ENCODE results near the gene STRN4. TPM values are rescaled to one million over a fixed set of nuclear protein-coding genes. Genes with fewer than 3 reads are reported as not detected.

STRN4 gene
- total and polyA plus RNA-seq, 2 donors, result 31.9 to 38.7 TPM

- H3K36me3 ChIP-seq (ENCODE audit: control insufficient read depth in 2 of 2, insufficient read depth in 2 of 2, low read length in 1 of 2), result peaks cover 78 to 90% of the 10 kb centered on the region in 2 donors
- 93% methylated on average over 26 of the region's 26 CpGs for WGBS
- no peak overlapping the region for H3K27ac ChIP-seq (ENCODE audit: low read depth in 1 of 2, low read length in 1 of 2)
- no peaks in the 10 kb centered on the region for H3K27me3 ChIP-seq (ENCODE audit: control insufficient read depth in 2 of 2, insufficient read depth in 1 of 2, low read length in 1 of 2)
- DNase-seq (ENCODE audit: low read depth in 6 of 9, low spot score in 9 of 9), result peak in 4 of 9 donors; percentile 21 to 48 (median 40)
- H3K4me3 ChIP-seq (ENCODE audit: low read length in 2 of 2), result no peak overlapping the region
- H3K9me3 ChIP-seq (ENCODE audit: control insufficient read depth in 2 of 2, insufficient read depth in 1 of 2, low read length in 1 of 2), result no peaks in the 10 kb centered on the region
- no peaks in the 10 kb centered on the region for H3K4me1 ChIP-seq (ENCODE audit: control insufficient read depth in 2 of 2, insufficient read depth in 2 of 2, low read length in 2 of 2)
These were observed 68.0 kb downstream of the STRN4 start for GRCh38 chr19:46678110-46678732.

GRCh38 chr19:46674416-46675178 is 71.7 kb downstream of the STRN4 start:
- no peaks in the 10 kb centered on the region for H3K4me1 ChIP-seq (ENCODE audit: control insufficient read depth in 2 of 2, insufficient read depth in 2 of 2, low read length in 2 of 2)
- no peak overlapping the region for H3K4me3 ChIP-seq (ENCODE audit: low read length in 2 of 2)
- 99% methylated on average over 21 of the region's 21 CpGs for WGBS
- H3K9me3 ChIP-seq (ENCODE audit: control insufficient read depth in 2 of 2, insufficient read depth in 1 of 2, low read length in 1 of 2), result no peaks in the 10 kb centered on the region
- no peak overlapping the region for H3K27ac ChIP-seq (ENCODE audit: low read depth in 1 of 2, low read length in 1 of 2)
- DNase-seq (ENCODE audit: low read depth in 6 of 9, low spot score in 9 of 9), result no peak
- peaks cover 67 to 70% of the 10 kb centered on the region in 2 donors for H3K36me3 ChIP-seq (ENCODE audit: control insufficient read depth in 2 of 2, insufficient read depth in 2 of 2, low read length in 1 of 2)
- H3K27me3 ChIP-seq (ENCODE audit: control insufficient read depth in 2 of 2, insufficient read depth in 1 of 2, low read length in 1 of 2), result no peaks in the 10 kb centered on the region

- Histone ChIP-seq H3K4me1 (ENCODE audit: control insufficient read depth in 2 of 2, insufficient read depth in 2 of 2, low read length in 2 of 2) (no peaks in the 10 kb centered on the region), H3K27ac (ENCODE audit: low read depth in 1 of 2, low read length in 1 of 2) (no peak overlapping the region), H3K27me3 (ENCODE audit: control insufficient read depth in 2 of 2, insufficient read depth in 1 of 2, low read length in 1 of 2) (no peaks in the 10 kb centered on the region), H3K4me3 (ENCODE audit: low read length in 2 of 2) (no peak overlapping the region), H3K36me3 (ENCODE audit: control insufficient read depth in 2 of 2, insufficient read depth in 2 of 2, low read length in 1 of 2) (peaks cover 32 to 33% of the 10 kb centered on the region in 2 donors), H3K9me3 (ENCODE audit: control insufficient read depth in 2 of 2, insufficient read depth in 1 of 2, low read length in 1 of 2) (no peaks in the 10 kb centered on the region)
- no peak for DNase-seq (ENCODE audit: low read depth in 6 of 9, low spot score in 9 of 9)
These were observed 75.4 kb downstream of the STRN4 start for GRCh38 chr19:46670813-46671212.

Other genes with a start within 250 kb of the STRN4 start
- gene CALM3, start 145.1 kb downstream of the STRN4 start, total RNA-seq, result 116 TPM
- gene CALM3, start 145.1 kb downstream of the STRN4 start, polyA plus RNA-seq, result 167 TPM
- gene PTGIR, start 121.4 kb downstream of the STRN4 start, total RNA-seq, result 3.4 TPM
- gene PTGIR, start 121.4 kb downstream of the STRN4 start, polyA plus RNA-seq, result 7.8 TPM
- 3.8 TPM for gene GNG8, start 110.2 kb downstream of the STRN4 start, total RNA-seq
- not detected for gene GNG8, start 110.2 kb downstream of the STRN4 start, polyA plus RNA-seq
- 1.2 TPM for gene DACT3, start 85.3 kb downstream of the STRN4 start, total RNA-seq
- 3.4 TPM for gene DACT3, start 85.3 kb downstream of the STRN4 start, polyA plus RNA-seq
- 20.0 TPM for gene PRKD2, start 29.3 kb downstream of the STRN4 start, total RNA-seq
- 109 TPM for gene PRKD2, start 29.3 kb downstream of the STRN4 start, polyA plus RNA-seq
- gene FKRP, start 393 bp downstream of the STRN4 start, total RNA-seq, result 6.2 TPM
- gene FKRP, start 393 bp downstream of the STRN4 start, polyA plus RNA-seq, result 13.5 TPM
- 22.5 TPM for gene SLC1A5, start 42.1 kb upstream of the STRN4 start, total RNA-seq
- gene SLC1A5, start 42.1 kb upstream of the STRN4 start, polyA plus RNA-seq, result 32.2 TPM
- gene AP2S1, start 104.4 kb upstream of the STRN4 start, total RNA-seq, result 106 TPM
- gene AP2S1, start 104.4 kb upstream of the STRN4 start, polyA plus RNA-seq, result 88.0 TPM
- 9.0 TPM for gene ARHGAP35, start 114.5 kb upstream of the STRN4 start, total RNA-seq
- gene ARHGAP35, start 114.5 kb upstream of the STRN4 start, polyA plus RNA-seq, result 8.8 TPM

All from thymus (tissue), 11 donors.